Endometrium (tissue), 2 donors: ENCODE measurements around the gene NUDT16.
"Not testable (repeated sequence)": the region's sequence is repeated elsewhere in the genome, so short reads cannot be mapped to it uniquely, and the experiment has no call there.

ENCODE experiments used
- FAIRE-seq: peaks from 2 replicates; lab custom pipeline; 2012; peaks lifted over from hg19 to GRCh38; lab: Jason Lieb, UNC
- donor health status: control.
- donor health status: control.

NUDT16 gene

GRCh38 chr3:131381445-131382291 is at the start of gene NUDT16:
Gene NUDT16 (plus strand): TSS chr3:131381774. CDS start chr3:131381805, 31 bp downstream.
- peak; percentile 99 for FAIRE-seq

- no peak for FAIRE-seq
Measured at GRCh38 chr3:131338948-131339640, 42.5 kb upstream of the NUDT16 start.

- FAIRE-seq: no peak
Measured at GRCh38 chr3:131341761-131342160, 39.8 kb upstream of the NUDT16 start.

GRCh38 chr3:131348911-131349310 is 32.7 kb upstream of the NUDT16 start:
- FAIRE-seq: no peak

GRCh38 chr3:131349454-131349853 is 32.1 kb upstream of the NUDT16 start:
- no peak for FAIRE-seq

- FAIRE-seq: no peak
Measured at GRCh38 chr3:131349946-131350347, 31.6 kb upstream of the NUDT16 start.

- no peak for FAIRE-seq
Measured at GRCh38 chr3:131350506-131350905, 31.1 kb upstream of the NUDT16 start.

GRCh38 chr3:131353016-131353877 is 28.3 kb upstream of the NUDT16 start:
- FAIRE-seq: no peak

- no peak for FAIRE-seq
Measured at GRCh38 chr3:131353986-131354385, 27.6 kb upstream of the NUDT16 start.

GRCh38 chr3:131356006-131356595 is 25.5 kb upstream of the NUDT16 start:
- no peak for FAIRE-seq

GRCh38 chr3:131357275-131357674 is 24.3 kb upstream of the NUDT16 start:
- no peak for FAIRE-seq

GRCh38 chr3:131360191-131360755 is 21.3 kb upstream of the NUDT16 start:
- no peak for FAIRE-seq

- FAIRE-seq: not testable (repeated sequence)
Measured at GRCh38 chr3:131361066-131361463, 20.5 kb upstream of the NUDT16 start.

- no peak for FAIRE-seq
Measured at GRCh38 chr3:131361464-131362421, 19.8 kb upstream of the NUDT16 start.

- FAIRE-seq: no peak
Measured at GRCh38 chr3:131363275-131363674, 18.3 kb upstream of the NUDT16 start.

- no peak for FAIRE-seq
Measured at GRCh38 chr3:131370935-131371687, 10.5 kb upstream of the NUDT16 start.

GRCh38 chr3:131371688-131372066 is 9.9 kb upstream of the NUDT16 start:
- no peak for FAIRE-seq

GRCh38 chr3:131374741-131375140 is 6.8 kb upstream of the NUDT16 start:
- FAIRE-seq: no peak

GRCh38 chr3:131380821-131381444 is 641 bp upstream of the NUDT16 start:
- not testable (repeated sequence) for FAIRE-seq
